Activated T-helper 1 cell treated with anti-CD3 and anti-CD28 coated beads, Interleukin-12 subunit alpha, Interleukin-12 subunit beta, Interleukin-2, Interleukin-4 antibody, amounts not matched to agents 30 ng/mL and 10 ng/mL and 1 ng/mL, durations not matched to agents 14 hours and 24 hours and 36 hours (primary cell): ENCODE data around the gene UQCC2. TPM values are rescaled to one million over a fixed set of nuclear protein-coding genes. Genes with fewer than 3 reads are reported as not detected.

Experiments
- DNase-seq: peaks from one replicate; pipeline ENCODE4 v3.0.0; 2021; ENCODE audit warnings: low spot score
- H3K27ac Mint-ChIP-seq: one replicate; pipeline ENCODE4 v1.8.0; 2021; ENCODE audit warnings: mild to moderate bottlenecking, mixed read lengths
- H3K27me3 Mint-ChIP-seq: one replicate; pipeline ENCODE4 v1.8.0; 2022; ENCODE audit warnings: mild to moderate bottlenecking, moderate library complexity, mixed read lengths; ENCODE audit not compliant: insufficient read depth
- H3K36me3 Mint-ChIP-seq: one replicate; pipeline ENCODE4 v1.8.0; 2021; ENCODE audit warnings: low read depth, mixed read lengths
- H3K4me1 Mint-ChIP-seq: one replicate; pipeline ENCODE4 v1.8.0; 2021; ENCODE audit warnings: low read depth, mixed read lengths
- H3K4me3 Mint-ChIP-seq: one replicate; pipeline ENCODE4 v1.8.0; 2021; ENCODE audit warnings: mild to moderate bottlenecking, moderate library complexity, mixed read lengths
- H3K9me3 Mint-ChIP-seq: one replicate; pipeline ENCODE4 v1.8.0; 2021; ENCODE audit warnings: mixed read lengths
- intact Hi-C: fragments of 100-400 bp; cut with micrococcal nuclease; formaldehyde crosslinking; loops from one replicate; pipeline ENCODE4 v1.15.1; 2024
- total RNA-seq: library from RNA; stranded (reverse); gene quantifications from 2 replicates; pipeline ENCODE4 v1.2.3, GENCODE V29; 2022

UQCC2 gene
- total RNA-seq, 1 donor from 2014 or later: 123 TPM

DNA sequence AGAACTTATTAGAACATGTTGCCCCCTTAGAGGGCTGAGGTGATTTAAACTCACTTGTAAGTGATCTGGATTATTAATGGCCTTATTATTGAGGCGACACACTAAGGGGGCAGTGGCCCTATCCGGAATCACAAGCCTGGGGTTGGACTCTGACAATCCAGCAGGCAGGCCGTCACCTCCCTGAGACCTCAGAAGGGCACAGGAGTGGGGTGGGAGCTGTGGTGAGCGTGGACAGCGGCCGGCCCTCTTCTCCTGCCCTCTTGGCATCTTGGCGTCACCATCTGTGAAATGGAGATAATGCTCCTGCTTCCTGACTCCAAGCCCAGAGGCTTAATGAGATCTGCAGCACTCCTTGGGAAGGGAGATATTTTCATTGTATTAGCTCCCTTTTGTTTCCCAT is 15.6 kb upstream of the UQCC2 start:
- Mint-ChIP-seq H3K4me3 (no peak overlapping the region), H3K9me3 (no peaks in the 10 kb centered on the region), H3K4me1 (peaks cover 11% of the 10 kb centered on the region), H3K36me3 (no peaks in the 10 kb centered on the region), H3K27me3 (peaks cover 21% of the 10 kb centered on the region), H3K27ac (no peak overlapping the region)
- no peak for DNase-seq
- intact Hi-C loops: no loop called here

DNA sequence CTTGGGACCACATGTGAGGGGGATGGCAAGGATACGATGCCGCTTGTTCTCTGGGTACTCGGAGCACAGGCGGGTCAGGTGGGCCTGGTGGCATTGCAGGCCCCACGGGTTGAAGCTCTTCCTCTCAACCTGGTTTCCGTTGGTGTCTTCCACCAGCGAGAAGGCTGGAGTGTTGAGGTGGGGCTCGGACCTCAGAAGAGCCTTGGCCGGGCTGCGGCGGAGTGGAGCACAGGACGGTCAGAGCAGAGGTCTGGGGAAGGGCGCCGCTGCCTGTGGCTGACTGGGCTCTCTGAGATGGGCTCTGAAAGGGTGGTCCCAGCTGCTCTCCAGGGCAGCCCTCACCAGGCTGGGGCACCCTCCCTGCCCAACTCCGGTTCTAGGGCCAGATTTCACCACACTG is 15.2 kb upstream of the UQCC2 start:
- Mint-ChIP-seq H3K36me3 (no peaks in the 10 kb centered on the region), H3K9me3 (no peaks in the 10 kb centered on the region), H3K27ac (no peak overlapping the region), H3K4me3 (no peak overlapping the region), H3K4me1 (peaks cover 11% of the 10 kb centered on the region), H3K27me3 (peaks cover 24% of the 10 kb centered on the region)
- intact Hi-C loops: no loop called here
- DNase-seq: no peak

GRCh38 chr6:33725891-33726673 is 14.6 kb upstream of the UQCC2 start:
- no peak for DNase-seq
- Mint-ChIP-seq H3K36me3 (no peaks in the 10 kb centered on the region), H3K9me3 (no peaks in the 10 kb centered on the region), H3K4me3 (no peak overlapping the region), H3K27me3 (peaks cover 26% of the 10 kb centered on the region), H3K4me1 (peaks cover 11% of the 10 kb centered on the region), H3K27ac (no peak overlapping the region)
- intact Hi-C loops: no loop called here

GRCh38 chr6:33725222-33725621 is 13.7 kb upstream of the UQCC2 start:
- H3K27me3 Mint-ChIP-seq: peaks cover 26% of the 10 kb centered on the region
- no peak overlapping the region for H3K27ac Mint-ChIP-seq
- no peaks in the 10 kb centered on the region for H3K36me3 Mint-ChIP-seq
- peaks cover 11% of the 10 kb centered on the region for H3K4me1 Mint-ChIP-seq
- no peaks in the 10 kb centered on the region for H3K9me3 Mint-ChIP-seq
- no peak for DNase-seq
- intact Hi-C loops: no loop called here
- no peak overlapping the region for H3K4me3 Mint-ChIP-seq

GRCh38 chr6:33724102-33725023 is 12.9 kb upstream of the UQCC2 start:
- peaks cover 11% of the 10 kb centered on the region for H3K4me1 Mint-ChIP-seq
- H3K27me3 Mint-ChIP-seq: peaks cover 27% of the 10 kb centered on the region
- no peak for DNase-seq
- no peak overlapping the region for H3K27ac Mint-ChIP-seq
- no peaks in the 10 kb centered on the region for H3K36me3 Mint-ChIP-seq
- no peak overlapping the region for H3K4me3 Mint-ChIP-seq
- intact Hi-C loops: no loop called here
- no peaks in the 10 kb centered on the region for H3K9me3 Mint-ChIP-seq

GRCh38 chr6:33723371-33724085 is 12.0 kb upstream of the UQCC2 start:
- Mint-ChIP-seq H3K27me3 (peaks cover 28% of the 10 kb centered on the region), H3K4me1 (peaks cover 11% of the 10 kb centered on the region), H3K4me3 (no peak overlapping the region), H3K27ac (no peak overlapping the region), H3K36me3 (no peaks in the 10 kb centered on the region), H3K9me3 (no peaks in the 10 kb centered on the region)
- no peak for DNase-seq
- intact Hi-C loops: no loop called here

DNA sequence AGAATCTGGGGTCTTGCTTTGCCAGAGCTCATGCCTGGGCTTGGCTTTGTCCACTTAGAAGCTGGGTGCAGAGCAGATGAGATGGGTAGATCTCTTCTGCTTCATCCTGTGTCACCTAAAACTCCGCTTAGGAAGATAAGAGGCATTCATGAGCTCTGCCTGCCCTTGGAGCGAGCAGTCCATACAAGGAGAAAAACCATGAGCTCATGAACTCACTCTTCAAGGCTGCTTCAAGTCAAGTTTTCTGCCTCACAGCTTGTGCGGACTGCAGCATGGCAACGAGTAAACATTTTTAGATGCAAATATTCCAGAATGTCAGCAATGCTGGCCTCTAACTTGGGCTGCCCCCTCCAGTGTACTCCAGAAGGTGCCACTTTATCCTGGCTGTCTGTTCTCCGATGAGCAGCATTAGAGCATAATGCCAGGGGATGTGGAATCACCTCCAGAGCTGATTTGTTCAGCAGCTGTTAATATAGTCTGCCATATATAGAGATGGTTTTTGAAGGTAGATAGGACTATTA is 10.7 kb upstream of the UQCC2 start:
- Mint-ChIP-seq H3K27me3 (peaks cover 29% of the 10 kb centered on the region), H3K4me1 (peaks cover 11% of the 10 kb centered on the region), H3K27ac (no peak overlapping the region), H3K9me3 (no peaks in the 10 kb centered on the region), H3K4me3 (no peak overlapping the region), H3K36me3 (no peaks in the 10 kb centered on the region)
- DNase-seq: no peak
- intact Hi-C loops: no loop called here

- Mint-ChIP-seq H3K4me3 (no peak overlapping the region), H3K27me3 (peaks cover 31% of the 10 kb centered on the region)
These were observed 10.0 kb upstream of the UQCC2 start for GRCh38 chr6:33721508-33721907.

DNA sequence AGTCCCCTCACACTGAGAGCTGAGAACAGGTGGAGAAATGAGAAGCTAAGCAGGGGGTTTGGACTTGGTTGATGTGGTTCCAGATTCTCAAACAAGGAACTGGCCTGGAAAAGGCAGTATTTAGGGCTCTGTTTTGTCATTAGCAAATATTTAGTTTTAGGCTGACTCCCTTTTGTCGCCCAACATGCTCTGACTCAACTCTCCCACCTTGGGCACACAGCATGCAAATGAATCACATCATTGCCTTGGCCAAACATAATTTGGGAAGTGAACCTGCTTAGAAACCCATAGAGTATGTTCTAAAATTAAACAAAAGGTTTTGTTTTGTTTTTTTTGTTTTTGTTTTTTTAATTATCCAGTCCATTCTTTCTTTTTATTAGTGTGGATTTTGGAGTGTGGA is 9.5 kb upstream of the UQCC2 start:
- intact Hi-C loops: no loop called here
- Mint-ChIP-seq H3K27ac (no peak overlapping the region), H3K4me3 (no peak overlapping the region), H3K9me3 (no peaks in the 10 kb centered on the region), H3K27me3 (peaks cover 31% of the 10 kb centered on the region), H3K4me1 (peaks cover 11% of the 10 kb centered on the region), H3K36me3 (no peaks in the 10 kb centered on the region)
- no peak for DNase-seq

More at GRCh38 chr6:33721508-33721907, 10.0 kb upstream of the UQCC2 start:
- no peak overlapping the region for H3K27ac Mint-ChIP-seq
- no peaks in the 10 kb centered on the region for H3K36me3 Mint-ChIP-seq
- intact Hi-C loops: no loop called here
- no peaks in the 10 kb centered on the region for H3K9me3 Mint-ChIP-seq
- DNase-seq: no peak
- H3K4me1 Mint-ChIP-seq: peaks cover 11% of the 10 kb centered on the region

GRCh38 chr6:33719326-33719987 is 8.0 kb upstream of the UQCC2 start:
- Mint-ChIP-seq H3K27ac (no peak overlapping the region), H3K4me3 (no peak overlapping the region), H3K36me3 (no peaks in the 10 kb centered on the region), H3K4me1 (peaks cover 8% of the 10 kb centered on the region), H3K9me3 (no peaks in the 10 kb centered on the region), H3K27me3 (peaks cover 25% of the 10 kb centered on the region)
- no peak for DNase-seq
- intact Hi-C loops: loop anchor here (10.0 kb wide), 1 partner anchor 515 kb away; the partner anchor contains the start of genes HSD17B8, RING1, RXRB and SLC39A7

GRCh38 chr6:33718713-33719112 is 7.2 kb upstream of the UQCC2 start:
- Mint-ChIP-seq H3K27ac (no peak overlapping the region), H3K4me3 (no peak overlapping the region), H3K36me3 (no peaks in the 10 kb centered on the region), H3K9me3 (no peaks in the 10 kb centered on the region), H3K4me1 (peaks cover under 1% of the 10 kb centered on the region), H3K27me3 (peaks cover 25% of the 10 kb centered on the region)
- intact Hi-C loops: loop anchor here (10.0 kb wide), 1 partner anchor 514 kb away; the partner anchor contains the start of genes HSD17B8, RING1, RXRB and SLC39A7
- DNase-seq: no peak

DNA sequence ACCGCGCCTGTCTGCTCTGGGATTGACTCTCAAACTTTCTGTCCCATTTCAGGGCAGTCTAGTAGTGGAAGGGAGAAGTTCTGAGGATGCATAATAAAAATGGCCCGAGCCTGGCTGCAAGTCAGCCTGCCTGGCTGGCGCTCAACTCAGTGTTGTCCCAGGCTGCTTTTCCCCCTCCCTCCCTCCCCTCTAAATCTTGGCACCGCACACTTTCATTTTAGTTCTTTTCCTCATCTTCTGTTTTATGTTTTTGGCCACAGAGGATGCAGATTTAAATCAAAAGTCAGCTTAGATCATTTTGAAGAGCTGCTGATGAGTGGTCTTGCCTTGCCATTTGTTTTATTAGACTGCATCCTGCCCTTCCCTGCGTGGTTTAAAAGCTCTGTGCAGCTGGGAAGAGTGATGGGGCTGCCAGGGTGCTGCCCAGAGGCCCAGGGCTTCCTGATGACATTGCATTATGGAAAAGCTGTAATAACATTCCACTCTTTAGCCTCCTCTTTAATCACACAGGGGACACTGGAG is 6.5 kb upstream of the UQCC2 start:
- no peak for DNase-seq
- no peaks in the 10 kb centered on the region for H3K36me3 Mint-ChIP-seq
- H3K9me3 Mint-ChIP-seq: no peaks in the 10 kb centered on the region
- H3K27me3 Mint-ChIP-seq: peaks cover 18% of the 10 kb centered on the region
- H3K4me1 Mint-ChIP-seq: no peaks in the 10 kb centered on the region
- H3K27ac Mint-ChIP-seq: no peak overlapping the region
- H3K4me3 Mint-ChIP-seq: no peak overlapping the region
- intact Hi-C loops: loop anchor here (10.0 kb wide), 1 partner anchor 513 kb away; the partner anchor contains the start of genes HSD17B8, RING1, RXRB and SLC39A7
